GM18505 (cell line): ENCODE measurements around the gene MICALL1.
A peak's percentile ranks its signal among the peaks of the same experiment; 100 is the strongest.
"Not testable (repeated sequence)": the region's sequence is repeated elsewhere in the genome, so short reads cannot be mapped to it uniquely, and the experiment has no call there.

Source experiments
- ATAC-seq: cut with Tn5 transposase; IDR thresholded peaks from one replicate; pipeline ENCODE4 v1.9.1; 2021; ENCODE audit not compliant: unreplicated experiment
- POLR2A ChIP-seq: IDR thresholded peaks from 4 replicates; pipeline ENCODE4 v1.6.1; 2011; ENCODE audit warnings: borderline replicate concordance; ENCODE audit not compliant: insufficient read depth, insufficient read length; ENCODE audit errors: extremely low read depth

The MICALL1 gene

DNA sequence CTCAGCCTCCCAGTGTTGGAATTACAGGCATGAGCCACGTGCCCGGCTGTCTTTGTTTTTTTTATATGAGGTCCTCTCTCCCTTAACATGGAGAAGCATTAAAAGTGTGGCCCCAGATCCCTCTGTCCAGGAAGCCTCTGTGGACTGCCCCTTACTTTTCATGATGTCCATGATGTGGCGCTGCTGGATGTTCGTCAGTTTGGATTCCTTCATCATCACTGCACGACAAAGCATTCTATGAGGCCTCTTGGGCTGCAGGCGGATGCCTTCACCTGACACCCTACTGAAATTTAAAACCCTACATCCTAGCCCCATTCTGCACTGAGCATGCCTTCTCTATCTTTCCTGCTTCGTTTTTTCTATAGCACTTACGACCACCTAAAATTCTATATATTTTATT is 45.2 kb downstream of the MICALL1 start:
- TF ChIP-seq POLR2A: no peak
- no peak for ATAC-seq

DNA sequence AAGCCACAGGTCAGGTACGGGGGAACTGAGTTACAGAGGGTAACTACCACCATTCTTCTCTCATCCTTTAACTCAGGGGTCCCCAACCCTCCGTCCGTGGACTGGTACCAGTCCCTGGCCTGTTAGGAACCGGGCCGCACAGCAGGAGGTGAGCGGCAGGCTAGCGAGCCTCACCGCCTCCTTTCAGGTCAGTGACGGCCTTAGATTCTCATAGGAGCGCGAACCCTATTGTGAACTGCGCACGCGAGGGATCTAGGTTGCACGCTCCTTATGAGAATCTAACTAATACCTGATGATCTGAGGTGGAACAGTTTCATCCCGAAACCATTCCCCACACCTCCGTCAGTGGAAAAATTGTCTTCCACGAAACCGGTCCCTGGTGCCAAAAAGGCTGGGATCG is 46.5 kb downstream of the MICALL1 start:
- not testable (repeated sequence) for ATAC-seq

DNA sequence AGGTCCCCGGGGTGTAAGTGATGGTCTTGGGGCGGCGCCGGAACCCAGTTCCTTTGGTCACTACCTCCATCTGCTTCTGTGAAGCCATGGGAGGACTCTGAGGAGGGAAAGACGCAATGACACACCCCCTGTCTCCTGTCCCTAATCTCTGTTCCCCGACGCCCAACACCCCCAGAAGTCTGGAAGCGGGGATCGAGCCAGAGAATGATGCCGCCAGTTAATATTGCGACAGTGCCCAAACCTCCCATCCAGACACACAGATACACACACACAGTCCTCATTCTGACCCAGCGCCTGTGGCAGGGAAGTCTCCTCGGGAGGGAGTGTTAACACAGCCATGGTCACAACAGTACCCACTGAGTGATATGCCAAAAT is 47.0 kb downstream of the MICALL1 start:
- no peak for TF ChIP-seq POLR2A
- peak; percentile 31 for ATAC-seq

DNA sequence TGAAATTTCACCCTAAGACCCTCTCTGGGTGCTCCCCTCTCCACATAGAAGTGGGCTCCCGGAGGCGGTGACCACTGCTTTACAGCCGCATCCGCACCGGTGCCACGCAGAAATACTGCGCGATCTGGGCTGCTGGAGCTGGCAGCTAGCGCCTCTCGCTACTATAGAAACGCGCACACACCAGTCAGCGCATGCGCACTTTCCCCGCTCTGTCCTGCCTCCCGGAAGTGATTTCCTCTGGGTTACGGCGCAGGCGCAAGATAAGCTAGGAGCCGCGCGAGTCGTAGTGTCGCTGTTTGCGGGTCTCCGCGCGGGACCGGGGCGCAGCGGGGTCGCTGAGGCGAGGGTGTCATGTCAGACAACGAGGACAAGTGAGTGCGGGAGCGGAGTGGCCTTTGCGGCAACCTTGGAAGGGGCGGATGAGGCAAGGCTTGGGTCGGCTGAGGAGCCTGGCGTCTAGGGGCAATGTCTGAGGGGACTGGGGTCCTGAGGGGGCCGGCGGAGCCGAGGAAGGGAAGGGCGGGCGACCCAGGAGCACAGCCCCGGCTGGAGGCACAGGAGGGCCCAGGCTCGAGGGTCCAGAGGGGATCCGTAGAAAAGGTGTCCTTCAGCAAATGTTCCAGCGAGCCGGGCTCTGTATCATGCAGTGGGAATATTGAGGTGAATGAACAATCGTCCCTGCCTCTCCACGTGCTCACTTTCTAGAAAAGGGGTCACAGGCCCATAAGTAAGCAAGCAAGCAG is 47.5 kb downstream of the MICALL1 start, which contains the start of the genes C22orf23 and POLR2F:
TSS of gene C22orf23 (minus strand) at position 165 of the 743 bp plus-strand sequence. CDS start 452 bp downstream, outside the sequence.
TSS of gene POLR2F (plus strand) at position 263 of the 743 bp plus-strand sequence. CDS start at position 352, 89 bp downstream.
- peak; percentile 82 for ATAC-seq
- peak; percentile 91 for TF ChIP-seq POLR2A

DNA sequence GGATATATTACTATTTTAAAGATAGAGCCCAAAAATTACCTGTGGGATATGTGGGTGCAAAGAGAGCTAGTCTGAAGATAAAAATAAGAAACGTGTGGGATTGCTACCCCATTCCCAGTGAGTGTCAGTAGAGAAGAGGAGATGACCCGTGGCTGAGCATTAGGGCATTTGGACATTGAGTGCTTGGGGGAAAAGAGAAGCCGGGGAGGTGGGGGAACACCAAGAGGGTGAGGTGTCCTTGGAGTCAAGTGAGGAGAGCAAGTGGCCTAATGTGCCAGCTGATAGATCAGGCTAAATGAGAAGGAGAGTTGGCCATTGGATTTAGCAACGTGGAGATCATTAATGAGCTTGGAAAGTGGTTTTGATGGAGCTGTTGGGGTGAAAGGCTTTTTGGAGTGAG is 48.6 kb downstream of the MICALL1 start:
- TF ChIP-seq POLR2A: no peak
- no peak for ATAC-seq

DNA sequence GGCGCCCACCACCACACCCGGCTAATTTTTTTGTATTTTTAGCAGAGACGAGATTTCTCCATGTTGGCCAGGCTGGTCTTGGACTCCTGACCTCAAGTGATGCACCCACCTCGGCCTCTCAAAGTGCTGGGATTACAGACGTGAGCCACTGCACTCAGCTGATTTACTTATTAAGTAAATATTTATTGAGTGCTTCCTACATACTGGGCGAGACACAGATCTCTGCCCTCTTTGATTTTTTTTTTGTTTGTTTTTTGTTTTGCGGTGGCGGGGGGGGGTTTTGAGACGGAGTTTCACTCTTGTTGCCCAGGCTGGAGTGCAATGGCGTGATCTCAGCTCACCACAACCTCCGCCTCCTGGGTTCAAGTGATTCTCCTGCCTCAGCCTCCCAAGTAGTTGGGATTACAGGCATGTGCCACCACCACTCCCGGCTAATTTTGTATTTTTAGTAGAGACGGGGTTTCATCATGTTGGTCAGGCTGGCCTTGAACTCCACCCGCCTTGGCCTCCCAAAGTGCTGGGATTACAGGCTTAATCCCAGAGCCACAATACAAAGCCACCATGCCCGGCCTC is 49.8 kb downstream of the MICALL1 start:
- not testable (repeated sequence) for ATAC-seq

DNA sequence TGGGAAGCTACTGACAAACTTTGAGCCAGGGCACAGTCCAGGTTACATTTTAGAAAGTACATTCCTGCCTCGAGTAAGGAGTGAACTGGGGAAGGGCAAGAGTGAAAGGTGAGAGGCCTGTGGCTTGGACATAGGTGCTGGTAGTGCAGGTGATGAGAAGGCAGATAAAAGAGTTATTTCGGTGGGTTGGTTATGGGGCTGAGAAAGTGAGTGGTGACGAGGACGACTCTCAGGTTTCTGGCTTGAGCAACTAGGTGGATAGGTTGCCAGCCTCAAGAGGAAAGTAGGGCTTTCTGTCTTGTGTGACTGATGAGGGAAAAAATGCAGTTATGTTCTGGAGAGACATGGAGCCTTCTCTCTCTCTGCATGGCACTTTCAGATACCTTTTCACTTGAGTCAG is 51.1 kb downstream of the MICALL1 start:
- TF ChIP-seq POLR2A: no peak
- ATAC-seq: no peak

DNA sequence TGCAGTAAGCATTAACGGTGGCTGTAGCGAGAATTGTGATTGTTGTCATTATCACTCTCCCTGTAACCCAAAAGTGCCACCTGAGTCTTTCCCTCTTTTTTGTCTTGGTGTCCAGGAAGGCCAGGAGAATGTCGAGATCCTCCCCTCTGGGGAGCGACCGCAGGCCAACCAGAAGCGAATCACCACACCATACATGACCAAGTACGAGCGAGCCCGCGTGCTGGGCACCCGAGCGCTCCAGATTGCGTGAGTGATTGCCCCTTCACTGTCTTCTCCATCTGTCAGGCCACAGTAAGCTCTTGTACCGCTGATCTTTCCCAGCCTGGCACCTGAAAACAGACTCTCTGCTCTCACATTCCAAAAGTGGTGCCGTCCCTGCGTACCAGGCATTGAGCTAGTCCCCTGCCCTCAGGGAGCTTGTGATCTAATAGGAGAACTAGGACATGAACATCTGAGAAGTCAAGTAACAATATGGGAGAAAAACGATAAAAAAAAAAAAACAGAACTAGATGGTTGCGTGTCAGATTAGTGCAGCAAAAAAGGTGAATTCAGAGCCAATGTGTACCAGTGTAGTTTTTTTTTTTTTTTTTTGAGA is 53.2 kb downstream of the MICALL1 start:
- TF ChIP-seq POLR2A: no peak
- ATAC-seq: no peak

DNA sequence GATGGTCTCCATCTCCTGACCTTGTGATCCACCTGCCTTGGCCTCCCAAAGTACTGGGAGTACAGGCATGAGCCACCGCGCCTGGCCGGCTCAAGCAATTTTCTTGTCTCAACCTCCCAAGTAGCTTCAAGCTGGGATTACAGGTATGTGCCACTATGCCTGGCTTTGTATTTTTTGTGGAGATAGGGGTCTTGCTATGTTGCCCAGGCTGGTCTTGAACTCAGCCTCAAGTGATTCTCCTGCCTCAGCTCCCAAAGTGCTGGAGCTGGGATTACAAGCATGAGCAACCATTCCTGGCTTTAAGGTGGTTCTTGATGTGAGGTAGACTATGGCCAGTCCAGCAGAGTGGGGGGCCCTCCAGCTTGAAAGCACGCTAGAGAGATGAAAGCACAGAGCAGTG is 55.0 kb downstream of the MICALL1 start:
- ATAC-seq: no peak
- no peak for TF ChIP-seq POLR2A

DNA sequence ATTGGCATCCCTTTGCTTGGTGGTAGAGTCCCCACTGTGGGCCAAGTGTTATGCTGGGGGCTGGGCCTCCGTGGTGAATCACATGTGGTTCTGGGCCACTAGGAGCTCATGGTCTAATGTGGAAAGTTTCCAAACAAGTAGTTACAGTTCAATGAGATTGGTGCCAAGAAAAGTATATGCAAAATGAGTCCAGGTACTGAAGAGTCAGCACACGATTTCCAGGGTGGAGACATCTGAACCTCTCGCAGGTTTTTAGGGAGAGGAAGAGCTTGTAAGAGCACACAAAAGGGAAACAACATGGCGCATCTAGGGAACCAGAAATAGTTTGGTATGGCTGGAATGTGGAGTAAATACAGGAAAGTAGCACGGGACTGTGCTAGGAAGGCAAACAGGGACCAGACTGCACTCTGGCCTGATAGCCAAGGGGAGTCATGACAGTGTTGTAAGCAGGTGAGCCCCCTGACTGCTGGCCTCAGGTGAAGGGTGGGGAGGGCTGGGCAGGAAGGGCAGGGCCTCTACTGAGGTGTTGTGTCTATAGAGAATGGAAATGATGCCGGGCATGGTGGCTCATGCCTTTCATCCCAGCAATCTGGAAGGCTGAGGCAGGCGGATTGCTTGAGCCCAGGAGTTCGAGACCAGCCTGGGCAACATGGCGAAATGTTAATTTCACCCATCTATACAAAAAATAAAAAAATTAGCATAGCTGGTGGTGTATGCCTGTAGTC is 60.0 kb downstream of the MICALL1 start:
- no peak for ATAC-seq
- TF ChIP-seq POLR2A: no peak

DNA sequence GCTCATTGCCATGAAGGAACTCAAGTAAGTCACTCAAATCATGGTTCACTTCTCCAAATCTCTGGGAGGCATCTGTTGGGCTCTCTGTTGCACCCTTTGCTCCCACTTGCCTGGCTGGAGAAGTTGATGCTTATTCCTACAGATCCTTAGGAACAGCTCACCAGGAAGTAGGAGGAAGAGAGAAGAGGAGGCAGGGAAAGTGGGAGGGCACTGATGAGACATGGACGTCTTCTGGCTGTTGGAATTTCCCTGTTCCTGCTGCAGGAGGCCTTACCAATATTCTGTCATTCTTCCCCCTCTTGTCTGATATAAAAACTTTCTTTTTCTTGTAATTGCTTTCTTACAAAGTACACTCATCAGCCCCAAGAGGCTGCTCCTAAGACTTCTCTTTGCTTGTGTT is 61.0 kb downstream of the MICALL1 start:
- TF ChIP-seq POLR2A: no peak
- no peak for ATAC-seq

DNA sequence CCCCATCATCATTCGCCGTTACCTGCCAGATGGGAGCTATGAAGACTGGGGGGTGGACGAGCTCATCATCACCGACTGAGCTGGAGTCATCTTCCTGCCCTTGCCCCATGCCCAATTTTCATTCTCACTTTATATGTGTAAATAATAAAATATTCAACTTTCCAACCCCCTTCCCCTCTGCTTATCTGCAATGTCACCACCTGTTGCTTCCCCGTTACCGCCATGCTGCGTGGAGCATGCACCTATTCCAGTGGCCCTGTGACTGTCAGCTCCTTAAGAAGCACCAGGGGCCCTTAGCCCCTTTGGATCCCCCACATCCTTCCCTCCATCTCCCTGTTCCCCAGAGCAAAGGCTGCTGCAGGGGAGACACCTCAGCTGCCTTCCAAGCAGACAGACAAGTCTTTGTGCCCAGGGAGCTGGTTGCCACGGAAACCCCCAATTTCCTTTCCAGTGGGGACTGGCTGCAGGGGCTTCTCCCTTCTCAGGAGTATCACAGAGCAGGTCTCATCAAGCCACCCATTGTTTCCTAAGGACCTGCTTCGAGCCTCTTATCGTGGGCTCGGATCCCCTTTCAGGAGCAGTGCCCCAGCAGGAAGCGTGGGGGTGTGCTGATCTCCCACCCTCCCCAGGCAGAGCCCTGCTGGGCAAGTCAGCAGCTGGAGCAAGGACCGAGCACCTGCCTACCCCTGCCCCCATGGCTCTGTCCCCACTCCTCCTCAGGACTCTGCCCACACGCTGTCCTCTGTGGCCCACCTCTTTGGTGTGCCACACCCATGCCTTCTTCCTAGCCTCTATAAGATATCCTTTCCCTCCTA is 61.7 kb downstream of the MICALL1 start:
- ATAC-seq: no peak
- TF ChIP-seq POLR2A: no peak
